Stimulated activated CD4-positive, alpha-beta T cell treated with anti-CD3 and anti-CD28 coated beads, Interleukin-1b, Interleukin-23, amount 100 ng/mL, for 24 hours (primary cell): ENCODE data around the gene LIFR.

ENCODE experiments used
- DNase-seq, 4 experiments: peaks; one replicate each; pipeline ENCODE4 v3.0.0-alpha.2; 2020; ENCODE audit warnings: low read depth in 4 of 4, low spot score in 1 of 4

The LIFR gene

GRCh38 chr5:38467353-38468040, 88.9 kb downstream of the LIFR start:
- no peak for DNase-seq

- no peak for DNase-seq
These were observed 89.8 kb downstream of the LIFR start for GRCh38 chr5:38466424-38467189.

GRCh38 chr5:38465702-38466423, 90.6 kb downstream of the LIFR start:
- DNase-seq = no peak

- no peak for DNase-seq
These were observed 91.4 kb downstream of the LIFR start for GRCh38 chr5:38465061-38465460.

- no peak for DNase-seq
These were observed 92.6 kb downstream of the LIFR start for GRCh38 chr5:38463634-38464521.

GRCh38 chr5:38462976-38463633, 93.3 kb downstream of the LIFR start:
- DNase-seq = no peak

- no peak for DNase-seq
These were observed 98.3 kb downstream of the LIFR start for GRCh38 chr5:38458174-38458573.

- DNase-seq = no peak
These were observed 99.6 kb downstream of the LIFR start for GRCh38 chr5:38456657-38457399.

GRCh38 chr5:38455796-38456330, 100.6 kb downstream of the LIFR start:
- no peak for DNase-seq

GRCh38 chr5:38453921-38454320, 102.5 kb downstream of the LIFR start:
- DNase-seq = no peak

- peak in 1 of 4 experiments; percentile 15 for DNase-seq
These were observed 102.9 kb downstream of the LIFR start for GRCh38 chr5:38453506-38453905.

GRCh38 chr5:38452201-38452600, 104.2 kb downstream of the LIFR start:
- DNase-seq = no peak

GRCh38 chr5:38451074-38451725, 105.2 kb downstream of the LIFR start:
- no peak for DNase-seq

GRCh38 chr5:38450627-38451026, 105.8 kb downstream of the LIFR start:
- no peak for DNase-seq

GRCh38 chr5:38448568-38449350, 107.7 kb downstream of the LIFR start:
- no peak for DNase-seq

- no peak for DNase-seq
These were observed 108.7 kb downstream of the LIFR start for GRCh38 chr5:38447786-38448185.

- no peak for DNase-seq
These were observed 109.4 kb downstream of the LIFR start for GRCh38 chr5:38447056-38447455.

GRCh38 chr5:38446029-38446522, 110.4 kb downstream of the LIFR start:
- no peak for DNase-seq
